ENCODE results near the gene MAGI1.
"Not testable (repeated sequence)": the region's sequence is repeated elsewhere in the genome, so short reads cannot be mapped to it uniquely, and the experiment has no call there.

Gene MAGI1

DNA sequence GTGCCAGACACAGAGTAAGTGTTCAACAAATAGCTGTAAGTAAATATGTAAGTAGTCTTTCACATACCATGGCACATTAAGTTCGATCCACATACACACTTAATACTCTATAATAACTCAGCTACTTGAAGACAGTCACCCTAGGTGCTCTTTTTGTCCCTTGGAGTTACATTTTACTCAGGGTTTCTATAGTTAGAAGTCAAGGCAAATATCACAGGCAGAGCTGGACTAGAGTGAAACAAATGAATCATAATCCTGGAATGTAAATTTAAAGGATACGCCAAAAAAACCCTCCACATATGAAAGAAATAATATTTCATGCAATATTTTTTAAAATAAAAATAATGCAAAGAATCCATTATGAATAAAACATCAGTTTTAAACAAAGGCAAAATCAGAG is 461.8 kb downstream of the MAGI1 start:
- no peak for DNase-seq

- no peak for DNase-seq
Observed at GRCh38 chr3:65576228-65576627, 462.5 kb downstream of the MAGI1 start.

GRCh38 chr3:65575376-65575840 is 463.3 kb downstream of the MAGI1 start:
- DNase-seq = no peak

DNA sequence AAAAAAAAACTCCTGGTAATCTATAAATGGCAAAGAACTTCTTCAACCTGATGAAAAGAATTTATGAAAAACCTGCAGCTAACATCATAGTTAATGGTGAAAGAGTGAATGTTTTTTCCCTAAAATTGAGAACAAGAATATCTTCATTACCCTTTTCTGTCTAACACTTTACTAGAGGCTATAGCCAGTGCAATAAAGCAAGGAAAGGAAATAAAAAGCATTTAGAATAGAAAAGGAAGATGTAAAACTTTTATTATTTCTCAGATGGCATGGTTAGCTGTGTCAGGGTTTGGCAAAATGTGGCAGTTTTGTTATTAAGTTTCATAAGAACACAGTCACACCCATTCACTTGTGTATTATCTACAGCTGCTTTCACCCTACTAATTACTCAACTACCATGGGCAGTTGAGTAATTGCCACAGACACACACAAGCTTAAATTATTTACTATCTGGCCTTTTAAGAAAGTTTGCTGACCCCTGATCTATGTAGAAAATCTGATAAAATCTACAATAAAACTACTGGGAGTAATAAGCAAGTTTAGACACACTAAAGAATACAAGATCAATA is 465.1 kb downstream of the MAGI1 start:
- DNase-seq = no peak

DNA sequence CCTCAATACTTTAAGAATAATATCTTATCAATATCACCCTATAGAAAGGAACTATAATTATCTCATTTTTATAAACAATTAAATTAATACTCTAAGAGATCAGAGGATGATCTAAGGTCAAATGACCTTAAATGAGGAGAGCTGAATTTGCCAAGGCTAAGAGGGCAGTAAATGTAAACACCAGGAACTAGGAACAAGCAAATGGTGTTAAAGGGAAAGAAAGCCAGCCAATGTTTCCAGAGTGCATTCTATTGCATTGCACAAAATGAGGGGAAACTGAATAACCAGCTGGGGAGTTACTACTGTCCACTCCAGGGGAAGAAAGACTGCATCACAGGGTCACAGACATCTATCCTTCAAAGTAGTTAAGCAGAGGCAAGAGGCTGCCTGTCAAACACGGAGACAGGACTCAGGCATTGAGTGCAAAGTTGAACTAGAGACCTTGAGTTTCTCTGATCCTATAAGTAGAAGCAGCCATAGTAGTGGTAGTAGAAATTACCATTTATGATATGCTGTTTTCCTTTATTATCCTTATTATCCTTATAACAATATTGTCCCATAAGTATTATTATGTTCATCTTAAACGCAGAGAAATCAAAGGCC is 466.4 kb downstream of the MAGI1 start:
- no peak for DNase-seq

GRCh38 chr3:65569845-65570405 is 468.8 kb downstream of the MAGI1 start:
- DNase-seq = no peak

GRCh38 chr3:65569129-65569528 is 469.6 kb downstream of the MAGI1 start:
- DNase-seq = no peak

DNA sequence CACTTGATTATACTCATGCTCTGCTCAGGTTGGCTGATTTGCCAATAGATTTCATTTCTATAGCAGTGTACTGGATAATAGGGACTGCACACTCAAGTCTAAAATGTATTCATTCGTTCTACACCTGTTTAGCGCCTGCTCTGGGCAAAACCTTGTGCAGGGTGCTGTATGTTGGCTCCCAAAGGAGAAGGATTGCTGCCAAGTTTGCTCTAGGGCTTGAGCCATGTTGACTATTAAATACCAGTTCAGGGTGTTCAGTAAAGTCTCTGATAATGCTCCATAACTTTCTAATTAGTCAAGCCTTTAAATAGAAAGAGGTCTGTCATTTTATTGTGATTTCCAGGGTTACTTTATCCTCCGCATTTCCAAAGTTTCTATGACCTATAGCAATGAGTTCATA is 470.2 kb downstream of the MAGI1 start:
- no peak for DNase-seq

GRCh38 chr3:65565744-65566143 is 473.0 kb downstream of the MAGI1 start:
- DNase-seq = not testable (repeated sequence)

DNA sequence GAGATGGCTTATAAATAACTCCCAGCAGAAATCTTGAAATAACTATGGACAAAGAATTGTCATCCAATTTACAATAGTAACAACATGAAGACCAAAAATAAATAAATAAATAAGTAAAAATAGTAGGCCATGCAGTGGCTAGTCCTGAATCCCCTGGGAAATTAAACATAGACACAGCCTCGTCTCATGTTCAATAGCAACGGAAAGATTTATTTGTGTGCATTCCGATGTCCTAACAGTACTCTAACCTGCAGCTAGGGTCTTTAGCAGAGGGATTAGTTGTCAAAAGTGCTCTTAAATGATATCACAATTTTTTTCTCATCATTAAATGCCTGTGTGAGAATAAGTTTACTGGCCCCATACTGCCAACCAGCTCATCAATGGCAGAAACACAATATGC is 474.2 kb downstream of the MAGI1 start:
- no peak for DNase-seq

- no peak for DNase-seq
Observed at GRCh38 chr3:65563861-65564260, 474.9 kb downstream of the MAGI1 start.

DNA sequence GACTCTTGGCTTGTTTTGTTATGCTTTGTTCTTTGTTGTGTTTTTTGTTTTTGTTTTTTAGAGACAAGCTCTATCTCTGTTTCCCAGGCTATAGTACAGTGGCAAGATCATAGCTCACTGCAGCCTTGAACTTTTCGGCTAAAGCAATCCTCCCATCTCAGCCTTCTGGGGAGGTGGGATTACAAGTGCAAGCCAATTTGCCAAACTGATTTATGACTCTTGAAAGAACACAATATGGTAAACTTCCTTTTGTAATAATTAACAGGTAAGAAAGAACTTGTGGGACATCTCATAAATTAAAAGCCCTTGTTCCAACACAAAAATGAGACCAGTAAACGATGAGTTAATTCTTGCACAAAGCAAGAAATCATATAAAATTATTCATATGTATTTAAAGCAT is 476.3 kb downstream of the MAGI1 start:
- no peak for DNase-seq

DNA sequence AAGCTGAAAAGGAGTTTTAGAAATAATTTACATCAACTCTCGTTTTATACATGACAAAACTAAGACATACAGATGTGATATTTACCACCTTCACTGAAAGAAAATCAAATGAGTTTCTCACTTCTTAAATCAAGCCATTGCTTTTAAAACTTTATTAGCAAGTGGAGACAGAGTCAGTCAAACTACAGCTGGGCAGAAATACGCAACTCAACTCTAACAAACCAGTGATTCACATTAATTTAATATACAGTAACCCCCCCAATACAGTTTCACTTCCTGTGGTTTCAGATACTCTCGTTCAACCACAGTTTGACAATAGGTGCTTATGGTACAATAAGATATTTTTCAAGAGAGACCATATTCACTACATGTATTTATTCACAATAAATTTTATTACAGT is 477.1 kb downstream of the MAGI1 start:
- no peak for DNase-seq

- DNase-seq = no peak
Observed at GRCh38 chr3:65560901-65561300, 477.8 kb downstream of the MAGI1 start.

DNA sequence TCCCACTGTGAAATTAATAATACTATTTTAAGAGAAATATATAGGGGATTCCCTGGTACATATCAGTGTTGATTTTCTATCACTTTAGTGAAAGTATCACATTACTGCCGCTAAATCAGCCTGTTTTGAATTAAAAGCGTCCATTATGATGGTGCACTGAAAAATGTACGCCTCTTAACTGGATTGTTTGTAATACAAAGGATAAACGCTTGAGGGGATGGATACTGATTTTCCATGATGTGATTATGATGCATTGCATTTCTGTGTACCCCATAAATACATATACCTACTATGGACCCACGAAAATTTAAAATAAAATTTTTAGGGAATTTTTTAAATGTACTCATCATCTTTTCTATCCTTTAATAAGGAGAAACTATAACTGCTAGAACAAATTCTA is 478.6 kb downstream of the MAGI1 start:
- DNase-seq = no peak

DNA sequence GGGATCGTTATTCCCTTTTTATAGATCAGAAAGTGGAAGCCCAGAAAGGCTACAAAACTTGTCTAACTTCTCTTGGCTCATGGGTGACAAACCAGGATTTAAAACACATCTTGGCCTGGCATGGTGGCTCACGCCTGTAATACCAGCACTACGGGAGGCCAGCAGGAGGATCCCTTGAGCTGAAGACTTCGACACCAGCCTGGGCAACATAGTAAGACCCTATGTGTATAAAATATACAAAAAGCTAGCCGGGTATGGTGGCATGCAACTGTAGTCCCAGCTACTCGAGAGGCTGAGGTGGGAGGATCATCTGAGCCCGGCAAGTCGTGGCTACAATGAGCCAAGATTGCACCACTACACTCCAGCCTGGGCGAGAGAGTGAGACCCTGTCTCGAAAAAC is 479.1 kb downstream of the MAGI1 start:
- DNase-seq = no peak

- DNase-seq = no peak
Observed at GRCh38 chr3:65558826-65559225, 479.9 kb downstream of the MAGI1 start.

DNA sequence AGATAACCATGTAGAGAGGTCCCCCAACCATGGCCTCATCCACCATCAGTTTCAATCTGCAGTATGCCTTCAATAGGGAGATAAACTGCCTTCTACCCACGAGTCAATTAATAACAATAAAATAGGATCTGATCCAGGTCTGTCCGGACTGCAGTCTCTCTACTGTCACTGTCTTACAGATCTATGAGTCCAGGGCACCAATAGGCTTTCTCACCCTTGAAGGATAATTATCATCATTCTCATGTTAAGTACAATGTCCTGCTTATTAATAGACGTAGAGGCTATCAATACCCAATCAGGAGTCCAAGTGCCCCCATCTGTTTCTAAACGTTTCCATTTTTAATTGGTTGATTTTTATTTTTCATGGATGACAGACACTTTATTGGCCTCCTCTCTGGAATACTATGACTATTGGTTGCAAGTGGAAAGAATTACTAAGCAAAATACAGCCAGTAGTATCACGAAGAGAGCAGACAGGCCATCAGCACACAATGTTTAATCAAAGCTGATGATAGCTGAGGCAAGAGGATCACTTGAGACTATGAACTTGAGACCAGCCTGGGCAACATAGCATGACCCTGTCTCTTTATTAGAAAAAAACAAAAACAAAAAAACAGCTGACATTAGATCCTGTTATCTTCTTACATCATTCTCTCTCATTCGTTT is 480.7 kb downstream of the MAGI1 start:
- no peak for DNase-seq

- DNase-seq = no peak
Observed at GRCh38 chr3:65556934-65557577, 481.7 kb downstream of the MAGI1 start.

GRCh38 chr3:65552434-65552833 is 486.3 kb downstream of the MAGI1 start:
- DNase-seq = no peak

GRCh38 chr3:65551945-65552344 is 486.8 kb downstream of the MAGI1 start:
- no peak for DNase-seq

DNA sequence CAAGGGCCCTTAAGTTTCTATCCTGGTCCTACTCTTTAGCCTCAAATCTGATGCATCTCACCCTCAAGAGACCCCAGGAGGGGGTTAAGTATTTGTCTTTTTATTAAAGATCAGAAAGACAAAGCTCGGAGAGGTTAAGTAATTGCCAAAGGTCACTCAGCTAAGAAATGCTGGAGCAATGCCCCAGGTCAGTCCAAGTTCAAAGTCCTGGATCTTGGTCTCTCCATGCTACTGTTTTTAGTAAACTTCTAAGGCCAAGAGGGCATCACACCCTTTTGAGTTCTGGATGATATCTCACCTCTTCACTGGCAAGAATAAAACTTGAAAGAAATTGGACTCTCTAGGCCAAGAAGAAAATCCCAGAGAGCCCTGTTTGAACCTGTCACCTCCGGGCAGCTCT is 488.6 kb downstream of the MAGI1 start:
- DNase-seq = no peak

GRCh38 chr3:65549626-65549959 is 489.1 kb downstream of the MAGI1 start:
- no peak for DNase-seq
